ENCODE results near the gene SMIM8. TPM values are rescaled to one million over a fixed set of nuclear protein-coding genes. Genes with fewer than 3 reads are reported as not detected.

The SMIM8 gene
- total and polyA plus RNA-seq, 2 experiments from 2014 or later, result 11.4 to 23.5 TPM

GRCh38 chr6:87366072-87366827 is 43.9 kb downstream of the SMIM8 start:
- TF ChIP-seq ZNF462 (CRISPR knock-in tag; IDR thresholded peaks at IDR 0.05) (no peak), NANOG (IDR thresholded peaks at IDR 0.05; ENCODE audit: borderline replicate concordance) (no peak), POLR2AphosphoS5 (IDR thresholded peaks at IDR 0.05; ENCODE audit: low read depth) (no peak), JUNB (IDR thresholded peaks at IDR 0.05; ENCODE audit: unreplicated experiment) (no peak), ZNF331 (CRISPR knock-in tag; IDR thresholded peaks at IDR 0.05; ENCODE audit: low read depth) (no peak), CREB1 (CRISPR knock-in tag; IDR thresholded peaks at IDR 0.05; ENCODE audit: low read depth) (no peak), EZH2 (IDR thresholded peaks at IDR 0.05; ENCODE audit: low read depth, unreplicated experiment) (no peak), ZNF114 (CRISPR knock-in tag; IDR thresholded peaks at IDR 0.05) (no peak), STAT1 (IDR thresholded peaks at IDR 0.05; ENCODE audit: unreplicated experiment) (no peak), ETS1 (IDR thresholded peaks at IDR 0.05) (no peak), REST (IDR thresholded peaks at IDR 0.05; ENCODE audit: unreplicated experiment) (no peak), CTCF (conservative IDR thresholded peaks at IDR 0.05; ENCODE audit: low read depth in 2 of 2) (no peak), EZH2phosphoT487 (IDR thresholded peaks at IDR 0.05; ENCODE audit: unreplicated experiment) (no peak)
- H3K27me3 ChIP-seq (ENCODE audit: insufficient read depth), result no peaks in the 10 kb centered on the region
- Mint-ChIP-seq H3K27me3 (ENCODE audit: insufficient read depth, low read depth, poor library complexity) (no peaks in the 10 kb centered on the region), H3K36me3 (ENCODE audit: low read depth) (peaks cover 37% of the 10 kb centered on the region), H3K4me1 (no peaks in the 10 kb centered on the region), H3K27ac (no peak overlapping the region), H3K4me3 (no peak overlapping the region), H3K9me3 (peaks cover 39% of the 10 kb centered on the region)
- H3K4me2 ChIP-seq, result no peak overlapping the region
- H3K79me2 ChIP-seq (replicated peaks; ENCODE audit: insufficient read depth), result no peaks in the 10 kb centered on the region
- H4K20me1 ChIP-seq (replicated peaks; ENCODE audit: insufficient read depth), result no peaks in the 10 kb centered on the region
- no peaks in the 10 kb centered on the region for H3F3A ChIP-seq (replicated peaks; ENCODE audit: low read depth)
- no peaks in the 10 kb centered on the region for H3K4me1 ChIP-seq (ENCODE audit: insufficient read depth)
- H3K9me2 ChIP-seq (ENCODE audit: insufficient read depth), result peaks cover 4% of the 10 kb centered on the region; the same call in 1 of the 2 replicates
- ATAC-seq (no peak), DNase-seq (ENCODE audit: low spot score) (no peak)
- H3K4me3 ChIP-seq, result no peak overlapping the region
- no peak overlapping the region for H2AFZ ChIP-seq
- H3K27ac ChIP-seq (ENCODE audit: low read depth), result no peak overlapping the region
- no peaks in the 10 kb centered on the region; the same call in 1 of the 2 replicates for H3K36me3 ChIP-seq (ENCODE audit: insufficient read depth)

Measured in GM23338 (cell line).